Measurements from ENCODE around the gene DPAGT1.

GRCh38 chr11:119078675-119079420 lies 22.8 kb downstream of the DPAGT1 start:
- TF ChIP-seq POLR2A (IDR thresholded peaks at IDR 0.05) (no peak), CTCF (IDR thresholded peaks at IDR 0.05) (no peak)
